ENCODE measurements around the gene TREML1.

Gene TREML1

DNA sequence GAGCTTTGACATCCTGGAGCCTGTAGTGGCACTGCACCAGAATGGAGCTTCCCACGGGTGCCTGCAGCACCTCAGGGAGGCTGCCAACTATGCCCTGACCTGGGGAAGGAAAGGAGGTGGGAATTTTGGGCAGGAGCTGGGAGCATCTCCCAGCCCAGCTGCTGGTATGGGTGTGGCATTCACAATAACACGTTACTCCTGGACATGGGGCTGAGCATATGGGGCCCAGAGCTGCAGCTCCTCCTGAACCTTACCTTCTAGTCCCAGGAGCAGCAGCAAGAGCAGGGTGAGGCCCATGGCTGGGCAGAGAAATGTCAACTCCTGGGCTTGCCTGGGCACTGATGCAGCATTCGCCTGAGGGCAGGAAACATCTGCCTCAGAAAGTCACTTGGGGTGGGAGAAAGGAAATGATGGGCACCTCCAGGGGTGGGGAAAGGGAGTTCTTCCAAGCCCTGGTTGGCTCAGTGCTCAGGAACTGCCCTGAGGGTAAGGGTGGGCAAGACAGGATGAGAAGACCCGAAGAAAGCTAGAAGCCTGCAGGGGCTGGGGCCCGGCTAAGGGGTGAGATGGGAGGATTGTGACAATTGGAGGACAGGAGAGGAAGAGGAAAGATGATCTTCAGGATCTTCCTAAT, at the start of gene TREML1:
TREML1 (minus strand) TSS at position 356 of the 634 bp plus-strand sequence; CDS start at position 297, 59 bp downstream.
- Histone ChIP-seq H3K9ac (ENCODE audit: low read depth in 1 of 2, low read length in 2 of 2) (no peak within 1 kb of the TSS), H3K9me3 (ENCODE audit: control insufficient read depth in 1 of 2, low read length in 2 of 2) (no peaks in the 10 kb centered on the region), H3K4me3 (ENCODE audit: low read depth in 1 of 2, low read length in 2 of 2) (no peak within 1 kb of the TSS), H3K27ac (ENCODE audit: low read depth, low read length) (no peak within 1 kb of the TSS), H3K4me1 (ENCODE audit: control insufficient read depth in 1 of 2, insufficient read depth in 2 of 2, low read length in 2 of 2) (no peaks in the 10 kb centered on the region), H3K27me3 (ENCODE audit: control insufficient read depth in 1 of 2, insufficient read depth in 2 of 2, low read length in 2 of 2) (peaks cover 0 to 5% of the 10 kb centered on the region in 2 donors), H3K36me3 (ENCODE audit: control insufficient read depth in 1 of 2, insufficient read depth in 2 of 2, low read length in 2 of 2) (no peaks in the 10 kb centered on the region)

DNA sequence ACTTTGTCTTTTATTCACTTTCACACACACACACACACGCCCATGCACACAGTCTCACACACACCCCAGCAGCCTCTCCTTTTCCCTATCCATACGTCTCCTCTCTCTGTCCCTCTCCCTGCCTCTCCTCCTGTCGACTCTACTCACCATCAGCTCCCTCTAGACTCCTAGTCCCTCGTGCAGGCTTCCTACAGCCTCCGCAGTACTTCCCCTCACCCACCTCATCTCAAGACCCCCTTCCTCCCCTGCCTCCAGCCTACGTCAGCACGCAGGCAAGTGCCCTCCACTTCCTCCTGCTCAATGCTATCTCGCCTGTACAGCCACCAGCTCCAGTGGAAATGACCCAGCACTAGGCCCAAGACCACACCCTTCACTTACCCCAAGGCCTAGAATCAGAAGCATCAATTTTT, 47.6 kb upstream of the TREML1 start:
- no peaks in the 10 kb centered on the region for H3K27me3 ChIP-seq (ENCODE audit: control insufficient read depth in 1 of 2, insufficient read depth in 2 of 2, low read length in 2 of 2)
- peaks cover 9 to 16% of the 10 kb centered on the region in 2 donors for H3K4me1 ChIP-seq (ENCODE audit: control insufficient read depth in 1 of 2, insufficient read depth in 2 of 2, low read length in 2 of 2)
- no peak overlapping the region for H3K27ac ChIP-seq (ENCODE audit: low read depth, low read length)
- no peaks in the 10 kb centered on the region for H3K9me3 ChIP-seq (ENCODE audit: control insufficient read depth in 1 of 2, low read length in 2 of 2)
- no peak overlapping the region for H3K9ac ChIP-seq (ENCODE audit: low read depth in 1 of 2, low read length in 2 of 2)
- no peak overlapping the region for H3K4me3 ChIP-seq (ENCODE audit: low read depth in 1 of 2, low read length in 2 of 2)
- H3K36me3 ChIP-seq (ENCODE audit: control insufficient read depth in 1 of 2, insufficient read depth in 2 of 2, low read length in 2 of 2): no peaks in the 10 kb centered on the region

DNA sequence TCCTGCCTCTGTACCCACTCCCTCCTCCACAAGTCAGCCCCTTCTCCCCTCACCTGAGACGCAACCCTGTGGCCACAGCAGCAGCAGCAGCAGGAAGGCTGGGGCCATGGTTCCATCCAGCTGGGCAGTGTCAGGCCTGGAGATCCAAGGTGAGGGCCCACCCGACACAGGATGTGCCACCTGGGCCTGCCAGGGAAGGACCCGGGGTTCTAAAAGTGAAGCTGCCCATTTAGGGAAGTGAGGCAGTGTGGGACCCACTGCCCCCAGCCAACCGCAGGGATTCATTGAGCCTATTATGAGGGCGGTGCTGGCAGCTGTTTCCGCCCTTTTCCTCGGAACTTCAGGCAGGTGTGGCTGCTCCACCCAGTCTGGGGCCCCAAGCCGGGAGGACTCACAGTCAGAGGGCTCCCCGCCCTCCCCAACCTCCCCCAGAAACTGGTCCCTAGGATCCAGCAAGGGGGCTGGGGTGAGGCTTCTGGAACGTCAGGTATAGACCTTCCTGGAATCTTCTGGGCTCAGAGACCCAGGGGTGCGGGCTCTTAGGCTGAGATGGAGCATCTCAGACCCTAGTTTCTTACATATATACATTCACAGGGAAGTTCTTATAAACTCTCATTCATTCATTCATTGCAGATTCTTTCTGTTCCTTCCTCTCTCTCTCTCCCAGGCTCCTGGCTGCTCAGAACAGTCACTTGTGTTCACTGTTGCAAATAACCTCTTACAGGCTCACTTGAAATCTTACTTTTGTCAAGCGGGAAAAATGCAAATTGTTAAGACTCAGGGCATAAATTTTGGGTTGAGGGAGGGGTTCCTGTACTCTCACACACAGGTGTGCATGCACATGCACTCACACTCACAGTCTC, 47.0 kb upstream of the TREML1 start, which contains the start of gene TREML2:
TREML2 (minus strand) TSS at position 249 of the 863 bp plus-strand sequence; CDS start at position 108, 141 bp downstream.
- peak within 1 kb of the TSS; percentile 42 for H3K27ac ChIP-seq (ENCODE audit: low read depth, low read length)
- H3K4me1 ChIP-seq (ENCODE audit: control insufficient read depth in 1 of 2, insufficient read depth in 2 of 2, low read length in 2 of 2): peaks cover 9 to 16% of the 10 kb centered on the region in 2 donors
- H3K4me3 ChIP-seq (ENCODE audit: low read depth in 1 of 2, low read length in 2 of 2): no peak within 1 kb of the TSS
- H3K36me3 ChIP-seq (ENCODE audit: control insufficient read depth in 1 of 2, insufficient read depth in 2 of 2, low read length in 2 of 2): no peaks in the 10 kb centered on the region
- no peak within 1 kb of the TSS for H3K9ac ChIP-seq (ENCODE audit: low read depth in 1 of 2, low read length in 2 of 2)
- H3K9me3 ChIP-seq (ENCODE audit: control insufficient read depth in 1 of 2, low read length in 2 of 2): no peaks in the 10 kb centered on the region
- H3K27me3 ChIP-seq (ENCODE audit: control insufficient read depth in 1 of 2, insufficient read depth in 2 of 2, low read length in 2 of 2): no peaks in the 10 kb centered on the region

GRCh38 chr6:41200296-41200900, 46.3 kb upstream of the TREML1 start:
- peaks cover 9 to 16% of the 10 kb centered on the region in 2 donors for H3K4me1 ChIP-seq (ENCODE audit: control insufficient read depth in 1 of 2, insufficient read depth in 2 of 2, low read length in 2 of 2)
- no peaks in the 10 kb centered on the region for H3K27me3 ChIP-seq (ENCODE audit: control insufficient read depth in 1 of 2, insufficient read depth in 2 of 2, low read length in 2 of 2)
- H3K27ac ChIP-seq (ENCODE audit: low read depth, low read length): no peak overlapping the region
- H3K9ac ChIP-seq (ENCODE audit: low read depth in 1 of 2, low read length in 2 of 2): no peak overlapping the region
- H3K4me3 ChIP-seq (ENCODE audit: low read depth in 1 of 2, low read length in 2 of 2): no peak overlapping the region
- no peaks in the 10 kb centered on the region for H3K9me3 ChIP-seq (ENCODE audit: control insufficient read depth in 1 of 2, low read length in 2 of 2)
- H3K36me3 ChIP-seq (ENCODE audit: control insufficient read depth in 1 of 2, insufficient read depth in 2 of 2, low read length in 2 of 2): no peaks in the 10 kb centered on the region

DNA sequence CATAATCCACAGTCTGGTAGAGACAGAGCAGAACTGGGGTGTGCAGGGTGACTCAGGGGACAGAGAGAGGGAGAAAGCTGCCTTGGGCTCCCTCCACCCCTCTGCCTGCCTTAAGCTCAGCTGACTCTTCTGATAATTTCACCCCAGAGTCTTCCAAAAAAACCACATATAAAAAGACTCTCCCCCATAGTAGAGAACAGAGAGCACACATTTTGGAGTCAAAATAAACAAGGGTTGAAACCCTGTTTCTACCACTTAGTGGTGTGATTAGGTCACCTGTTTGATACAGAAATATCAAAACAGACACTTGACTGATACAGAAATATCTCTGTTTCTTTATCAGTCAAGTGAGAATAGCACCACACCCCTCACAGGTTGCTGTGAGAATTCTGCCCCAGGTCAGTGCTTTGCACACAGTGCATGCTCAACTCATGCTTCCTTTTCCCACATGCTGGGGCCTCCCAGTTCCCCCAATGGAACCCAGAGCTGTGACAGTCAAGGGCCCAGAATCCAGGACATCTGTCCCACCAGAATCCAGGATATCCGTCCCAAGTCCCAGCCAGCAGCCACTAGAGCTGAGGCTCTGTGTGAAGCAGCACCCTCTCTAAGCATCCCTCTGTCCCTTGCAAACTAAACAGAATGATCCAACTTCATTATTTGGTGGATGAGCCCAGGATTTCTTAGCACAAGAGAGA, 45.6 kb upstream of the TREML1 start:
- H3K4me3 ChIP-seq (ENCODE audit: low read depth in 1 of 2, low read length in 2 of 2): no peak overlapping the region
- no peaks in the 10 kb centered on the region for H3K27me3 ChIP-seq (ENCODE audit: control insufficient read depth in 1 of 2, insufficient read depth in 2 of 2, low read length in 2 of 2)
- no peaks in the 10 kb centered on the region for H3K9me3 ChIP-seq (ENCODE audit: control insufficient read depth in 1 of 2, low read length in 2 of 2)
- peaks cover 9 to 16% of the 10 kb centered on the region in 2 donors for H3K4me1 ChIP-seq (ENCODE audit: control insufficient read depth in 1 of 2, insufficient read depth in 2 of 2, low read length in 2 of 2)
- H3K9ac ChIP-seq (ENCODE audit: low read depth in 1 of 2, low read length in 2 of 2): no peak overlapping the region
- no peaks in the 10 kb centered on the region for H3K36me3 ChIP-seq (ENCODE audit: control insufficient read depth in 1 of 2, insufficient read depth in 2 of 2, low read length in 2 of 2)
- no peak overlapping the region for H3K27ac ChIP-seq (ENCODE audit: low read depth, low read length)

GRCh38 chr6:41197234-41197633, 43.1 kb upstream of the TREML1 start:
- H3K9me3 ChIP-seq (ENCODE audit: control insufficient read depth in 1 of 2, low read length in 2 of 2): no peaks in the 10 kb centered on the region
- H3K36me3 ChIP-seq (ENCODE audit: control insufficient read depth in 1 of 2, insufficient read depth in 2 of 2, low read length in 2 of 2): no peaks in the 10 kb centered on the region
- no peak overlapping the region for H3K4me3 ChIP-seq (ENCODE audit: low read depth in 1 of 2, low read length in 2 of 2)
- peaks cover 9 to 16% of the 10 kb centered on the region in 2 donors for H3K4me1 ChIP-seq (ENCODE audit: control insufficient read depth in 1 of 2, insufficient read depth in 2 of 2, low read length in 2 of 2)
- H3K9ac ChIP-seq (ENCODE audit: low read depth in 1 of 2, low read length in 2 of 2): no peak overlapping the region
- peaks cover 0 to under 1% of the 10 kb centered on the region in 2 donors for H3K27me3 ChIP-seq (ENCODE audit: control insufficient read depth in 1 of 2, insufficient read depth in 2 of 2, low read length in 2 of 2)
- H3K27ac ChIP-seq (ENCODE audit: low read depth, low read length): no peak overlapping the region

- Histone ChIP-seq H3K9me3 (ENCODE audit: control insufficient read depth in 1 of 2, low read length in 2 of 2) (peaks cover 8% of the 10 kb centered on the region in 2 donors), H3K27me3 (ENCODE audit: control insufficient read depth in 1 of 2, insufficient read depth in 2 of 2, low read length in 2 of 2) (peaks cover 0 to 5% of the 10 kb centered on the region in 2 donors), H3K27ac (ENCODE audit: low read depth, low read length) (no peak overlapping the region), H3K4me3 (ENCODE audit: low read depth in 1 of 2, low read length in 2 of 2) (no peak overlapping the region), H3K36me3 (ENCODE audit: control insufficient read depth in 1 of 2, insufficient read depth in 2 of 2, low read length in 2 of 2) (no peaks in the 10 kb centered on the region), H3K4me1 (ENCODE audit: control insufficient read depth in 1 of 2, insufficient read depth in 2 of 2, low read length in 2 of 2) (no peaks in the 10 kb centered on the region), H3K9ac (ENCODE audit: low read depth in 1 of 2, low read length in 2 of 2) (no peak overlapping the region)
Measured at GRCh38 chr6:41194386-41194785, 40.2 kb upstream of the TREML1 start.

GRCh38 chr6:41193884-41194283, 39.7 kb upstream of the TREML1 start:
- H3K9me3 ChIP-seq (ENCODE audit: control insufficient read depth in 1 of 2, low read length in 2 of 2): peaks cover 8% of the 10 kb centered on the region in 2 donors
- H3K9ac ChIP-seq (ENCODE audit: low read depth in 1 of 2, low read length in 2 of 2): no peak overlapping the region
- peaks cover 0 to 5% of the 10 kb centered on the region in 2 donors for H3K27me3 ChIP-seq (ENCODE audit: control insufficient read depth in 1 of 2, insufficient read depth in 2 of 2, low read length in 2 of 2)
- no peak overlapping the region for H3K27ac ChIP-seq (ENCODE audit: low read depth, low read length)
- H3K4me3 ChIP-seq (ENCODE audit: low read depth in 1 of 2, low read length in 2 of 2): no peak overlapping the region
- H3K36me3 ChIP-seq (ENCODE audit: control insufficient read depth in 1 of 2, insufficient read depth in 2 of 2, low read length in 2 of 2): no peaks in the 10 kb centered on the region
- H3K4me1 ChIP-seq (ENCODE audit: control insufficient read depth in 1 of 2, insufficient read depth in 2 of 2, low read length in 2 of 2): no peaks in the 10 kb centered on the region

DNA sequence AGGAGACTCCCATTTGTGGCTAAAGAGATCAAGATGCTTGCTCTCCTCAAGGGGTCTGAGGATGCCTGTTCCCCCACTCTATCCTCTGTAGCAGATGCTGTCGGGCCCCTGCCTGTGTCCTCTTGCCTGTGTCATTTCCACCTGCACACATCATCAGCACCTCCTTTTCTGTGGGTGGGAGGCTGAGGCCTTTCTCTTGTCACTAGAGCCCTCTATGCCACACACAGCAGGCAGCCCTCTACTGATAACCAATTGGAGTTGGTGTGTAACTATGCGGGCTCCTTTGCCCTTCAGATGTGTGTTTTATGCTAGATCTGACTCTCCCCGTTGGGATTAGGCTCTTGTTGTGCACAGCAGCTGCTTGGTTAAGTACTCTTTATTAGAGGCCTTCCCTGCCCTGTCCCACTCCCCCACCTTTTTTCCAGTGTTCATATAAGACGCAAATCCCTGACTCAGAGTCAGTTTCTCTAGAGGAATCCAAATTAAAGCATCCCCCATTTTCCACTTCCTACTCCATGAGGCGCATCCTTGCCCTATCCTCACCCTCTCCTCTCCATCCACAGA, 39.1 kb upstream of the TREML1 start:
- H3K27ac ChIP-seq (ENCODE audit: low read depth, low read length): no peak overlapping the region
- no peak overlapping the region for H3K9ac ChIP-seq (ENCODE audit: low read depth in 1 of 2, low read length in 2 of 2)
- H3K4me1 ChIP-seq (ENCODE audit: control insufficient read depth in 1 of 2, insufficient read depth in 2 of 2, low read length in 2 of 2): no peaks in the 10 kb centered on the region
- peaks cover 0 to 5% of the 10 kb centered on the region in 2 donors for H3K27me3 ChIP-seq (ENCODE audit: control insufficient read depth in 1 of 2, insufficient read depth in 2 of 2, low read length in 2 of 2)
- H3K4me3 ChIP-seq (ENCODE audit: low read depth in 1 of 2, low read length in 2 of 2): no peak overlapping the region
- peaks cover 8% of the 10 kb centered on the region in 2 donors for H3K9me3 ChIP-seq (ENCODE audit: control insufficient read depth in 1 of 2, low read length in 2 of 2)
- H3K36me3 ChIP-seq (ENCODE audit: control insufficient read depth in 1 of 2, insufficient read depth in 2 of 2, low read length in 2 of 2): no peaks in the 10 kb centered on the region

Measured in duodenal mucosa (tissue), 2 donors.